Heart left ventricle (tissue), 16 donors: ENCODE data around the gene GGACT. TPM values are rescaled to one million over a fixed set of nuclear protein-coding genes. Genes with fewer than 3 reads are reported as not detected.
A peak's percentile ranks its signal among the peaks of the same experiment; 100 is the strongest.

Source experiments
- ATAC-seq, 4 donors: fragments of 200-7000 bp; cut with Tn5 transposase; one replicate each; pipeline ENCODE4 v1.9.1; 2020 to 2022; ENCODE audit warnings: moderate library complexity in 4 of 4, mild to moderate bottlenecking in 3 of 4, moderate number of reproducible peaks in 1 of 4
- DNase-seq, 5 donors: peaks; one replicate each; pipeline ENCODE4 v3.0.0-alpha.2; 2020
- H3K27ac ChIP-seq, 12 donors: fragments of 200-600 bp; sonication (generic) in 4 of 12; one replicate each; pipeline versions ENCODE4 v1.5.0 to v1.8.0; 2016 to 2022; ENCODE audit warnings: mild to moderate bottlenecking in 2 of 12
- H3K27me3 ChIP-seq, 9 donors: fragments of 200-600 bp; sonication (generic) in 2 of 9; one replicate each; pipeline versions ENCODE4 v1.5.1 to v1.8.0; 2016 to 2022; ENCODE audit warnings: mild to moderate bottlenecking in 3 of 9
- H3K36me3 ChIP-seq, 9 donors: fragments of 200-600 bp; sonication (generic) in 2 of 9; one replicate each; pipeline versions ENCODE4 v1.5.0 to v1.8.0; 2018 to 2022; ENCODE audit warnings: mild to moderate bottlenecking in 2 of 9
- H3K4me1 ChIP-seq, 12 donors: fragments of 200-600 bp; sonication (generic) in 4 of 12; one replicate each; pipeline versions ENCODE4 v1.5.0 to v1.8.0; 2016 to 2022; ENCODE audit warnings: mild to moderate bottlenecking in 3 of 12
- H3K4me3 ChIP-seq, 12 donors: fragments of 200-600 bp; sonication (generic) in 4 of 12; one replicate each; pipeline versions ENCODE4 v1.5.0 to v1.8.0; 2017 to 2022; ENCODE audit warnings: mild to moderate bottlenecking in 9 of 12, moderate library complexity in 4 of 12
- H3K9me3 ChIP-seq, 12 donors: fragments of 200-600 bp; sonication (generic) in 4 of 12; one replicate each; pipeline versions ENCODE4 v1.5.0 to v1.8.0; 2016 to 2022; ENCODE audit warnings: mild to moderate bottlenecking in 1 of 12
- CTCF ChIP-seq, 12 donors: fragments of 200-600 bp; sonication (generic) in 4 of 12; IDR thresholded peaks; one replicate each; pipeline versions ENCODE4 v1.5.0 to v1.8.0; 2018 to 2022; ENCODE audit warnings: antibody characterized with exemption in 12 of 12, mild to moderate bottlenecking in 5 of 12
- POLR2A ChIP-seq, 2 donors: fragments of 450-650 bp; IDR thresholded peaks; one replicate each; pipeline ENCODE4 v1.6.1; 2017; ENCODE audit warnings: antibody characterized with exemption in 2 of 2, mild to moderate bottlenecking in 2 of 2, moderate library complexity in 2 of 2
- WGBS, 4 donors: extraction: QIAGEN DNeasy Blood & Tissue Kit in 2 of 4; methylation state at CpG; one replicate each; pipeline versions ENCODE4 v1.1.5 to v1.1.7; 2013 to 2018; 5-methylcytosine and 5-hydroxymethylcytosine counted together
- intact Hi-C, 10 donors: fragments of 100-400 bp; cut with DNase I; formaldehyde crosslinking; loops; one replicate each; pipeline versions ENCODE4 v1.11.1 to v1.14.2; 2022
- polyA plus RNA-seq, 2 donors: library from polyadenylated mRNA; stranded (reverse); fragments of 200-250 nt; gene quantifications; one replicate each; pipeline ENCODE4 v1.2.3, GENCODE V29; 2013
- total RNA-seq, 9 donors: library from RNA; depleted of rRNA in 2 of 9; stranded (reverse); fragments of >200 nt in 2 of 9; fragmentation: NEBNext Ultra II Directional in 3 of 9; extraction: Animal tissue kit (Norgen Biotek cat#: 25700) in 3 of 9; gene quantifications; one replicate each; pipeline versions ENCODE4 v1.1.0 to v1.2.4, GENCODE V29; 2016 to 2023
- donor health status: ischemic (EF 13 %, LVEDD 7.1; RV severe dilation, severe dysfunction).
- donor health status: healthy with polysubstance abuse.
- donor health status: DM: no; HTN: yes; CAD: no.
- donor health status: DM: no; HTN: no; CAD: no.
- donor health status: ischemic (EF 25% LVEDD 6.9; RV normal size, moderate dysfunction).
- donor health status: ischemic (EF 25% LVEDD 5.7; RV mildly dilated, moderate dysfunction).
- donor health status: healthy.
- donor health status: DM: yes; HTN: yes; CAD: no.
- donor health status: ischemic (EF 35%, LVEDD 5.7; RV mildly dilated, moderate dysfunction).
- donor health status: nonischemic (EF 11% LVEDD 7.7; RV severe dilation, severe dysfunction).
- donor health status: DM: yes; HTN: yes; CAD: no.
- donor health status: PGD.
- donor health status: ischemic (EF 29% LVEDD 5.4; RV normal size, mild dysfunction).
- donor health status: nonischemic (EF 23%, LVEDD 6.1; RV moderate dilation, normal function).

Gene GGACT
- total and polyA plus RNA-seq, 11 donors = 0.34 to 3.9 (median 1.3) TPM

GRCh38 chr13:100532090-100532766, 56.4 kb downstream of the GGACT start:
- H3K27ac ChIP-seq = no peak overlapping the region
- no peak for TF ChIP-seq CTCF (IDR thresholded peaks at IDR 0.05)
- no peak for TF ChIP-seq POLR2A (IDR thresholded peaks at IDR 0.05)
- peaks cover 0 to 5% (median 0%) of the 10 kb centered on the region in 12 donors for H3K9me3 ChIP-seq
- no peak overlapping the region for H3K4me3 ChIP-seq
- intact Hi-C loops = no loop called here
- H3K36me3 ChIP-seq = peaks cover 0 to 37% (median 25%) of the 10 kb centered on the region in 9 donors
- DNase-seq (no peak), ATAC-seq (peak in 1 of 4 donors; percentile 33)
- WGBS, 4 donors = 95 to 97% (median 96%) methylated on average over 51 to 60 of the region's 60 CpGs
- H3K4me1 ChIP-seq = peaks cover 0 to 10% (median 0%) of the 10 kb centered on the region in 12 donors
- H3K27me3 ChIP-seq = no peaks in the 10 kb centered on the region

- no peak overlapping the region for H3K27ac ChIP-seq
- WGBS, 4 donors = 79 to 87% (median 84%) methylated on average over 11 of the region's 11 CpGs
- H3K36me3 ChIP-seq = peaks cover 0 to 43% (median 25%) of the 10 kb centered on the region in 9 donors
- H3K4me1 ChIP-seq = peaks cover 0 to 8% (median 0%) of the 10 kb centered on the region in 12 donors
- peaks cover 0 to 5% (median 0%) of the 10 kb centered on the region in 12 donors for H3K9me3 ChIP-seq
- intact Hi-C loops = no loop called here
- DNase-seq (no peak), ATAC-seq (no peak)
- H3K27me3 ChIP-seq = no peaks in the 10 kb centered on the region
- no peak for TF ChIP-seq POLR2A (IDR thresholded peaks at IDR 0.05)
- no peak for TF ChIP-seq CTCF (IDR thresholded peaks at IDR 0.05)
- H3K4me3 ChIP-seq = no peak overlapping the region
Observed at GRCh38 chr13:100530671-100531213, 57.8 kb downstream of the GGACT start.

DNA sequence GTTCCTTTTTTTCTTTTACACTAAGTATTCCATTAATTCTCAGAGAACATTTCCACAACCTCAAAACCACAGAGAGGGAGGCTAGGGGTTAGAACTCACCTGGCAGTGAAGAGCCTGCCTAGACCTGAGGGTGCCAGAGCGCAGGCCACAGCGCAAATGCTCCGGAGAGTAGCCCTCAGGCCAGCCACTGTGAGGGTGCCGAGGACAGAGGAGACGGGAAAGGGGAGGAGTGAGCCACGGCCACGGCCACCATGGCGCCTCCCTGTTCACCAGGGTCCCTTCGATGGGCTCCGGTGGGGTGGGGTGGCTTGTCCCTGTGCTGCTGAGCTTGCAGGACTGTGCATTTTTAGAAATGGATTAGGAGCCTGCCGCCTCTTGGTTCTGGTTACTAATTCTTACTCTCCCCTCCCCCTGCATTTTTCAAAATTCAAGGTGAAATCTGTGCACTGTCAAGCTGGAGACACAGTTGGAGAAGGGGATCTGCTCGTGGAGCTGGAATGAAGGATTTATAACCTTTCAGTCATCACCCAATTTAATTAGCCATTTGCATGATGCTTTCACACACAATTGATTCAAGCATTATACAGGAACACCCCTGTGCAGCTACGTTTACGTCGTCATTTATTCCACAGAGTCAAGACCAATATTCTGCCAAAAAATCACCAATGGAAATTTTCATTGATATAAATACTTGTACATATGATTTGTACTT, 58.8 kb downstream of the GGACT start:
- H3K4me1 ChIP-seq = no peaks in the 10 kb centered on the region
- peaks cover 0 to 5% (median 0%) of the 10 kb centered on the region in 12 donors for H3K9me3 ChIP-seq
- H3K4me3 ChIP-seq = no peak overlapping the region
- DNase-seq = no peak
- no peaks in the 10 kb centered on the region for H3K27me3 ChIP-seq
- no peak overlapping the region for H3K27ac ChIP-seq
- TF ChIP-seq CTCF (IDR thresholded peaks at IDR 0.05) (no peak), POLR2A (IDR thresholded peaks at IDR 0.05) (no peak)
- H3K36me3 ChIP-seq = peaks cover 0 to 43% (median 25%) of the 10 kb centered on the region in 9 donors
- intact Hi-C loops = no loop called here
- ATAC-seq = no peak
- 94 to 97% (median 95%) methylated on average over 15 of the region's 15 CpGs for WGBS, 4 donors

DNA sequence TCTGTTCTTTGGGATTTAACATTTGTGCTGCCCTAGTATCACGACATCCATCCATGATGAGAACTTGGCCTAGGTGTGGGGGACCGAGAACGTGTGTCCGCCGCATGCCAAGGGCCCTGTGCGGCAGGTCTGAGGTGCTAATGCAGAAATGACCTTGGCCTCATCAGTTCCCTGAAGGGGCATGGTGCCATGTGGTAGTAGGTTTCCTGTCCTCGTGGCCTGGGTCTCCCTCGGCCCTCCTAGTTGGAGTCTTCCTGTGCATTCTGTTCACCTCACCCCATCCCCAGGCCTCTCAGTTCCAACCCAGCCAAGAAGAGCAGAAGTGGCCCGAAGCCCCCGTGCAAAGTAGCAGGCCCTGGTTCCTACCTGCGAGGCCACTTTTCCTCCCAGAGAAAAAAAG, 59.8 kb downstream of the GGACT start:
- H3K27me3 ChIP-seq = no peaks in the 10 kb centered on the region
- DNase-seq = no peak
- 92 to 94% (median 92%) methylated on average over 11 of the region's 11 CpGs for WGBS, 4 donors
- H3K9me3 ChIP-seq = peaks cover 0 to 5% (median 0%) of the 10 kb centered on the region in 12 donors
- H3K4me1 ChIP-seq = no peaks in the 10 kb centered on the region
- ATAC-seq = no peak
- no peak overlapping the region for H3K4me3 ChIP-seq
- no peak overlapping the region for H3K27ac ChIP-seq
- intact Hi-C loops = no loop called here
- TF ChIP-seq POLR2A (IDR thresholded peaks at IDR 0.05) = no peak
- no peak for TF ChIP-seq CTCF (IDR thresholded peaks at IDR 0.05)
- peaks cover 0 to 43% (median 25%) of the 10 kb centered on the region in 9 donors for H3K36me3 ChIP-seq
